ENCODE measurements around the gene SV2C.
"Not testable (repeated sequence)": the region's sequence is repeated elsewhere in the genome, so short reads cannot be mapped to it uniquely, and the experiment has no call there.

Gene SV2C

DNA sequence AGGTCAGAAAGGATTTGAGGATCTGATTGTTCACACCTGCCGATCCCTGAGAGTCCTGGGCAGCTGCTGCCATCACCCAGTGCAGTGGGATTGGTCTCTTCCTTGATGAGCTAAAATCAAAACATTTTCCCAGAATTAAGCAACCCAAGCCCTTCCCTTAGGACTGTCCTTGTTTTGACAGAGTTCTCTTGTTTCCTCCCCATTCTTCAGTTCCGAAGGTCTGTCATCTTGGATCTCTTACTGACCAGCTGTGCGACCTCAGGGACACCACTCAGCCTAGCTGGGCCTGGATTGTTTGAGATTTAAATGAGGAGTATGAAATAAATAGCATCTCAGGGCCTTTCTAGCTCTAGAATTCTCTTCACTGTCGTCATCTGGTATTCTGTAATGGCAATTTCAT lies 229.6 kb downstream of the SV2C start:
- H3K9ac ChIP-seq (ENCODE audit: low read length) = no peak overlapping the region
- no peak overlapping the region for H3K4me2 ChIP-seq (ENCODE audit: low read length)
- no peak overlapping the region for H3K27ac ChIP-seq (ENCODE audit: low read length)
- H3K79me2 ChIP-seq (ENCODE audit: low read length) = no peaks in the 10 kb centered on the region
- no peak overlapping the region for H2AFZ ChIP-seq (ENCODE audit: low read depth, low read length)
- no peaks in the 10 kb centered on the region for H3K9me3 ChIP-seq (ENCODE audit: insufficient read depth, low read length)
- H3K27me3 ChIP-seq (ENCODE audit: low read depth, low read length) = no peaks in the 10 kb centered on the region
- H4K20me1 ChIP-seq (ENCODE audit: insufficient read depth, low read length) = no peaks in the 10 kb centered on the region
- no peak overlapping the region for H3K4me3 ChIP-seq (ENCODE audit: low read length)
- no peaks in the 10 kb centered on the region for H3K36me3 ChIP-seq (replicated peaks; ENCODE audit: low read depth, low read length)
- TF ChIP-seq CTCF (IDR thresholded peaks at IDR 0.05; ENCODE audit: low read depth, low read length) (no peak), EZH2phosphoT487 (IDR thresholded peaks at IDR 0.05; ENCODE audit: low read depth) (no peak)
- no peaks in the 10 kb centered on the region for H3K4me1 ChIP-seq (ENCODE audit: low read length)

DNA sequence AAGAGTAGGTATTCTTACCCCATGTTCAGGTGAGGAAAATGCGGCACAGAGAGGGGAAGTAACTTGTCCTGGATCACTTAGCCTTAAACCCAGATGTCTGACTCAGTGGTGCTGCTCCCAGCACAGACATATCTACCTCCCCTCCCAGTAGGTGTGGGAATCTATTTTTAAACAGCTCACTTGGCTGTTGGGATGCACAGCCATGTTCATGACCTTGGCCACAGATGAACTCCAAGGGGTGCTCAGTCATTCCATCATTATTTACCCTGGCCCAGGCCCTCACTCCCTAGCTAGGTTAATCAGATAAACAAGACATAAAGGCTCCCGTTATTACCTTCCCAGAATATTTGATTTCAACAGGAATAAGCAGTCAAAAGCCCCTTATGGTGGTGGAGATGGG lies 231.5 kb downstream of the SV2C start:
- Histone ChIP-seq H3K27me3 (ENCODE audit: low read depth, low read length) (no peaks in the 10 kb centered on the region), H3K79me2 (ENCODE audit: low read length) (no peaks in the 10 kb centered on the region)

DNA sequence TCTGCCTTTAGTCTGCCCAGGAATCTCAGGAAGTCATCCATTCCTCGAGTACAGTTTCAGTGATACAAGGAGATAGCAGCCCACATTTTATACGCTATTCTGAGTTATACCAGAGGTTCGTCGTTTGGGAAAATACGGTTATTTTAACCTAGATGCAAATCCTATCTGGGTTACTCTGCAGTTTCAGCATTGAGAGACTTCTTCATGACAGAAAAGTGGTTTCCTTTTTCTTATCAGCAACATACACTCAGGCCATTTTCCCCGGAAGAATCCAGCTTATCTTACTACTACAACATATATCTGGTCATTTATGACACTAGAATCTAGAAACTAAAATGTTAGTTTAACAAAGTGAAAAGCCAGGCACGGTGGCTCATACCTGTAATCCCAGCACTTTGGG lies 236.5 kb downstream of the SV2C start:
- no peak overlapping the region for H3K4me3 ChIP-seq (ENCODE audit: low read length)
- H3K27me3 ChIP-seq (ENCODE audit: low read depth, low read length) = no peaks in the 10 kb centered on the region
- H2AFZ ChIP-seq (ENCODE audit: low read depth, low read length) = no peak overlapping the region
- no peaks in the 10 kb centered on the region for H3K79me2 ChIP-seq (ENCODE audit: low read length)
- TF ChIP-seq CTCF (IDR thresholded peaks at IDR 0.05; ENCODE audit: low read depth, low read length) = no peak
- no peak for TF ChIP-seq EZH2phosphoT487 (IDR thresholded peaks at IDR 0.05; ENCODE audit: low read depth)
- H4K20me1 ChIP-seq (ENCODE audit: insufficient read depth, low read length) = no peaks in the 10 kb centered on the region
- no peaks in the 10 kb centered on the region for H3K36me3 ChIP-seq (replicated peaks; ENCODE audit: low read depth, low read length)
- H3K27ac ChIP-seq (ENCODE audit: low read length) = no peak overlapping the region
- no peaks in the 10 kb centered on the region for H3K4me1 ChIP-seq (ENCODE audit: low read length)
- no peaks in the 10 kb centered on the region for H3K9me3 ChIP-seq (ENCODE audit: insufficient read depth, low read length)
- H3K9ac ChIP-seq (ENCODE audit: low read length) = no peak overlapping the region
- no peak overlapping the region for H3K4me2 ChIP-seq (ENCODE audit: low read length)

More for the DNA sequence above, 231.5 kb downstream of the SV2C start:
- no peaks in the 10 kb centered on the region for H3K4me1 ChIP-seq (ENCODE audit: low read length)
- no peaks in the 10 kb centered on the region for H3K9me3 ChIP-seq (ENCODE audit: insufficient read depth, low read length)
- TF ChIP-seq CTCF (IDR thresholded peaks at IDR 0.05; ENCODE audit: low read depth, low read length) (no peak), EZH2phosphoT487 (IDR thresholded peaks at IDR 0.05; ENCODE audit: low read depth) (no peak)
- no peak overlapping the region for H3K4me3 ChIP-seq (ENCODE audit: low read length)
- H2AFZ ChIP-seq (ENCODE audit: low read depth, low read length) = no peak overlapping the region
- no peaks in the 10 kb centered on the region for H3K36me3 ChIP-seq (replicated peaks; ENCODE audit: low read depth, low read length)
- H3K4me2 ChIP-seq (ENCODE audit: low read length) = no peak overlapping the region
- no peak overlapping the region for H3K9ac ChIP-seq (ENCODE audit: low read length)
- no peak overlapping the region for H3K27ac ChIP-seq (ENCODE audit: low read length)
- H4K20me1 ChIP-seq (ENCODE audit: insufficient read depth, low read length) = no peaks in the 10 kb centered on the region

GRCh38 chr5:76323494-76323893 lies 240.3 kb downstream of the SV2C start:
- H3K79me2 ChIP-seq (ENCODE audit: low read length); H3K27me3 ChIP-seq (ENCODE audit: low read depth, low read length); H3K36me3 ChIP-seq (replicated peaks; ENCODE audit: low read depth, low read length); H3K27ac ChIP-seq (ENCODE audit: low read length); H2AFZ ChIP-seq (ENCODE audit: low read depth, low read length); H3K4me3 ChIP-seq (ENCODE audit: low read length); H4K20me1 ChIP-seq (ENCODE audit: insufficient read depth, low read length); H3K9ac ChIP-seq (ENCODE audit: low read length); H3K9me3 ChIP-seq (ENCODE audit: insufficient read depth, low read length); H3K4me2 ChIP-seq (ENCODE audit: low read length); H3K4me1 ChIP-seq (ENCODE audit: low read length): not testable (repeated sequence)

DNA sequence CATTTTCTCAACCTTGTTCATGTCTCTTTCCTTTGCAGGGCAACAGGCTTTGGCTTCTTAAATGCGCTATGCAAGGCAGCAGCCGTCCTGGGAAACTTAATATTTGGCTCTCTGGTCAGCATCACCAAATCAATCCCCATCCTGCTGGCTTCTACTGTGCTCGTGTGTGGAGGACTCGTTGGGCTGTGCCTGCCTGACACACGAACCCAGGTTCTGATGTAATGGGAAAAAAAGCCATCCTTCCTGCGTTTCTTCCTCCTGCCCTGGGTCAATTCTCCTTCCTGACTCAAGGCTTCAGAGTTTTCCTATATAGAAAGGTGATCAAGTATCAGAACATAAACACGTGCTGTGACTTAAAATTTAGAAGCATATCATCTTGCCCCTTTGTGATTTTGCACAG lies 242.1 kb downstream of the SV2C start:
- no peak for TF ChIP-seq EZH2phosphoT487 (IDR thresholded peaks at IDR 0.05; ENCODE audit: low read depth)
- TF ChIP-seq CTCF (IDR thresholded peaks at IDR 0.05; ENCODE audit: low read depth, low read length) = no peak
- no peak overlapping the region for H3K4me3 ChIP-seq (ENCODE audit: low read length)

More for the DNA sequence above, 242.1 kb downstream of the SV2C start:
- no peak overlapping the region for H2AFZ ChIP-seq (ENCODE audit: low read depth, low read length)
- H3K27me3 ChIP-seq (ENCODE audit: low read depth, low read length) = peaks cover 2% of the 10 kb centered on the region; the same call in 1 of the 2 replicates
- H3K36me3 ChIP-seq (replicated peaks; ENCODE audit: low read depth, low read length) = no peaks in the 10 kb centered on the region
- H3K9ac ChIP-seq (ENCODE audit: low read length) = no peak overlapping the region
- H3K79me2 ChIP-seq (ENCODE audit: low read length) = no peaks in the 10 kb centered on the region
- no peaks in the 10 kb centered on the region for H3K9me3 ChIP-seq (ENCODE audit: insufficient read depth, low read length)
- no peaks in the 10 kb centered on the region for H4K20me1 ChIP-seq (ENCODE audit: insufficient read depth, low read length)
- H3K27ac ChIP-seq (ENCODE audit: low read length) = no peak overlapping the region
- H3K4me1 ChIP-seq (ENCODE audit: low read length) = no peaks in the 10 kb centered on the region
- no peak overlapping the region for H3K4me2 ChIP-seq (ENCODE audit: low read length)
